ENCODE results near the gene GRIA1.

GRIA1 gene

GRCh38 chr5:153818626-153819025 lies 328.2 kb downstream of the GRIA1 start:
- Histone ChIP-seq H4K20me1 (ENCODE audit: insufficient read depth, low read length) (no peaks in the 10 kb centered on the region), H3K9ac (ENCODE audit: low read length) (no peak overlapping the region), H3K4me3 (ENCODE audit: low read length) (no peak overlapping the region), H3K36me3 (replicated peaks; ENCODE audit: low read depth, low read length) (no peaks in the 10 kb centered on the region), H3K27ac (ENCODE audit: low read length) (no peak overlapping the region), H3K4me1 (ENCODE audit: low read length) (no peaks in the 10 kb centered on the region), H3K27me3 (ENCODE audit: low read depth, low read length) (no peaks in the 10 kb centered on the region), H3K79me2 (ENCODE audit: low read length) (no peaks in the 10 kb centered on the region), H3K4me2 (ENCODE audit: low read length) (no peak overlapping the region), H3K9me3 (ENCODE audit: insufficient read depth, low read length) (no peaks in the 10 kb centered on the region), H2AFZ (ENCODE audit: low read depth, low read length) (no peak overlapping the region)
- no peak for TF ChIP-seq EZH2phosphoT487 (IDR thresholded peaks at IDR 0.05; ENCODE audit: low read depth)
- TF ChIP-seq, protein P1, sequence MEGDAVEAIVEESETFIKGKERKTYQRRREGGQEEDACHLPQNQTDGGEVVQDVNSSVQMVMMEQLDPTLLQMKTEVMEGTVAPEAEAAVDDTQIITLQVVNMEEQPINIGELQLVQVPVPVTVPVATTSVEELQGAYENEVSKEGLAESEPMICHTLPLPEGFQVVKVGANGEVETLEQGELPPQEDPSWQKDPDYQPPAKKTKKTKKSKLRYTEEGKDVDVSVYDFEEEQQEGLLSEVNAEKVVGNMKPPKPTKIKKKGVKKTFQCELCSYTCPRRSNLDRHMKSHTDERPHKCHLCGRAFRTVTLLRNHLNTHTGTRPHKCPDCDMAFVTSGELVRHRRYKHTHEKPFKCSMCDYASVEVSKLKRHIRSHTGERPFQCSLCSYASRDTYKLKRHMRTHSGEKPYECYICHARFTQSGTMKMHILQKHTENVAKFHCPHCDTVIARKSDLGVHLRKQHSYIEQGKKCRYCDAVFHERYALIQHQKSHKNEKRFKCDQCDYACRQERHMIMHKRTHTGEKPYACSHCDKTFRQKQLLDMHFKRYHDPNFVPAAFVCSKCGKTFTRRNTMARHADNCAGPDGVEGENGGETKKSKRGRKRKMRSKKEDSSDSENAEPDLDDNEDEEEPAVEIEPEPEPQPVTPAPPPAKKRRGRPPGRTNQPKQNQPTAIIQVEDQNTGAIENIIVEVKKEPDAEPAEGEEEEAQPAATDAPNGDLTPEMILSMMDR (IDR thresholded peaks at IDR 0.05; ENCODE audit: low read depth, low read length) = no peak

DNA sequence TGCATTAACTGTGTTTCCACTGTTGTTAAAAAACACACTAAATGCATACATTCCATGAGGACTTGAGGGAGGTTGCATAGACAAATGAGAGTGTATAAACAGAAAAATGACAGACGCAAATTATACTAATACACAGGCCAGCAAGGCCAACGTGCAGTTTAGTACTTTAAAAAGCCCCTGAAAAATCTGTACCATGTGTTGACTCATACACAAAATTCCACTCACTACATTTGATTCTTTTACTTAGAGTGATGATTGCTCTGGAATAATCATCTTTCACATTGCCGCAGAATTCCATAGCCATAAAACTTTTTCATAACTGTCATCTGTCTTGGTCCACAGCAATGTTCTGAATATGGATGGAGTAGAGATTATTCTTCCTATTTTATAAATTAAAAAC lies 332.6 kb downstream of the GRIA1 start:
- Histone ChIP-seq H3K27ac (ENCODE audit: low read length) (no peak overlapping the region), H3K79me2 (ENCODE audit: low read length) (no peaks in the 10 kb centered on the region), H3K4me3 (ENCODE audit: low read length) (no peak overlapping the region), H3K9ac (ENCODE audit: low read length) (no peak overlapping the region), H4K20me1 (ENCODE audit: insufficient read depth, low read length) (no peaks in the 10 kb centered on the region), H3K4me2 (ENCODE audit: low read length) (no peak overlapping the region), H3K9me3 (ENCODE audit: insufficient read depth, low read length) (no peaks in the 10 kb centered on the region), H3K27me3 (ENCODE audit: low read depth, low read length) (no peaks in the 10 kb centered on the region), H2AFZ (ENCODE audit: low read depth, low read length) (no peak overlapping the region), H3K36me3 (replicated peaks; ENCODE audit: low read depth, low read length) (no peaks in the 10 kb centered on the region), H3K4me1 (ENCODE audit: low read length) (no peaks in the 10 kb centered on the region)
- TF ChIP-seq EZH2phosphoT487 (IDR thresholded peaks at IDR 0.05; ENCODE audit: low read depth) = no peak
- TF ChIP-seq, protein P1 (IDR thresholded peaks at IDR 0.05; ENCODE audit: low read depth, low read length) = no peak

DNA sequence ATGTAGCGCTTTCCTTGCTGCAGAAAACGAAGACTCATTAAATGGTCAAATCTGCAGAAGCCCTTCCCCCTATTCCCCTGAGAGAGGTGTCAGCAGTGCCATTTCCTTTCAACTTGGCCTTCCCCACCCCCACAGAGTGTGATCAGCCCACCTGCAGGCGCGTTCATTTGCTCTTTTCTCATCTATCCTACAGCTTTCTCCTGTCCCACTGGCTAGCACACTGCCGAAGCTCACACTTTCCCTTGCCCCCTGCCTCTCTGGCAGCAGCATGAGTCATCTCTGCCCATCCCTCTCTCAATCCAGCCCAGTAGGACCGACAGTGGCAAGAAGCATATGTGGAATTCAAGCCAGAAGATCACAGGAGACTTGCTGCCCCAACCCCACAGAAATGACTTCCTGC lies 334.4 kb downstream of the GRIA1 start:
- Histone ChIP-seq H3K79me2 (ENCODE audit: low read length) (no peaks in the 10 kb centered on the region), H3K27ac (ENCODE audit: low read length) (no peak overlapping the region), H4K20me1 (ENCODE audit: insufficient read depth, low read length) (no peaks in the 10 kb centered on the region), H3K4me2 (ENCODE audit: low read length) (no peak overlapping the region), H3K4me3 (ENCODE audit: low read length) (no peak overlapping the region), H2AFZ (ENCODE audit: low read depth, low read length) (no peak overlapping the region), H3K9me3 (ENCODE audit: insufficient read depth, low read length) (no peaks in the 10 kb centered on the region), H3K27me3 (ENCODE audit: low read depth, low read length) (no peaks in the 10 kb centered on the region), H3K9ac (ENCODE audit: low read length) (no peak overlapping the region), H3K36me3 (replicated peaks; ENCODE audit: low read depth, low read length) (no peaks in the 10 kb centered on the region), H3K4me1 (ENCODE audit: low read length) (no peaks in the 10 kb centered on the region)
- TF ChIP-seq EZH2phosphoT487 (IDR thresholded peaks at IDR 0.05; ENCODE audit: low read depth) = no peak
- TF ChIP-seq, protein P1 (IDR thresholded peaks at IDR 0.05; ENCODE audit: low read depth, low read length) = no peak

GRCh38 chr5:153827397-153827796 lies 336.9 kb downstream of the GRIA1 start:
- TF ChIP-seq EZH2phosphoT487 (IDR thresholded peaks at IDR 0.05; ENCODE audit: low read depth) = no peak
- TF ChIP-seq, protein P1 (IDR thresholded peaks at IDR 0.05; ENCODE audit: low read depth, low read length) = peak; percentile 18; the same call in 1 of the 2 replicates
- Histone ChIP-seq H3K27me3 (ENCODE audit: low read depth, low read length) (no peaks in the 10 kb centered on the region), H2AFZ (ENCODE audit: low read depth, low read length) (no peak overlapping the region), H3K9ac (ENCODE audit: low read length) (no peak overlapping the region), H3K27ac (ENCODE audit: low read length) (no peak overlapping the region), H3K4me1 (ENCODE audit: low read length) (no peaks in the 10 kb centered on the region), H3K9me3 (ENCODE audit: insufficient read depth, low read length) (no peaks in the 10 kb centered on the region), H3K36me3 (replicated peaks; ENCODE audit: low read depth, low read length) (no peaks in the 10 kb centered on the region), H3K4me2 (ENCODE audit: low read length) (no peak overlapping the region), H3K79me2 (ENCODE audit: low read length) (no peaks in the 10 kb centered on the region), H4K20me1 (ENCODE audit: insufficient read depth, low read length) (no peaks in the 10 kb centered on the region), H3K4me3 (ENCODE audit: low read length) (no peak overlapping the region)
